Fibroblast of skin of right quadriceps (primary cell): ENCODE results near the gene HFE.

Experiments used
- DNase-seq: peaks from one replicate; pipeline ENCODE4 v3.0.0-alpha.2; 2013

HFE gene

GRCh38 chr6:26140967-26141294, 53.7 kb downstream of the HFE start:
- no peak for DNase-seq

GRCh38 chr6:26141378-26141904, 54.2 kb downstream of the HFE start:
- no peak for DNase-seq

GRCh38 chr6:26142026-26142425, 54.8 kb downstream of the HFE start:
- no peak for DNase-seq
